Esophagus mucosa (tissue), 1 donor: ENCODE results near the gene HOXC4. TPM values are rescaled to one million over a fixed set of nuclear protein-coding genes. Genes with fewer than 3 reads are reported as not detected.
"Not testable (repeated sequence)": the region's sequence is repeated elsewhere in the genome, so short reads cannot be mapped to it uniquely, and the experiment has no call there.

Experiments
- ATAC-seq: fragments of 200-7000 bp; cut with Tn5 transposase; one replicate; pipeline ENCODE4 v1.9.1; 2020
- total RNA-seq: library from RNA; stranded (reverse); gene quantifications from one replicate; pipeline ENCODE4 v1.2.4, GENCODE V29; 2023
- donor health status: DM: yes; HTN: yes; CAD: no.

HOXC4 gene
- total RNA-seq, 1 donor from 2014 or later: 5.1 TPM

DNA sequence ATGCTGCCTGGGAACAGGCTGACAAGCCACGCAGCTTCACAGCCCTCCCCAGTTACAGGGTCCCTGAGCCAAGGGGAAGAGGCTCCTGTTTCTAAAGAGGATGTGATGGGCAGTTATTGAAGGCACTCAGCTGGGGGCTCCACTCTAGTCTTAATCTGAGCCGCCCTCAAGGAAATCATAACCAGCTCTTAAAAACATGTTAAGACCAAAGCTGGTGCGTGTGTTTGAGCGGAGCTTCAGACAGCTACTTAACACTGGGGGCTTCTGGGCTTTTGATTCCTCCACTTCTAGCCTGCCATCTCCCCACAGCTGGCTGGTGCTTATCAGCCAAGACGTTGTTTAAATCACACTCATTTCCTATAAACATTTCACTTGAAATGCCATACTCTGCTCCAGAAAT is 42.3 kb downstream of the HOXC4 start:
- ATAC-seq: not testable (repeated sequence)

DNA sequence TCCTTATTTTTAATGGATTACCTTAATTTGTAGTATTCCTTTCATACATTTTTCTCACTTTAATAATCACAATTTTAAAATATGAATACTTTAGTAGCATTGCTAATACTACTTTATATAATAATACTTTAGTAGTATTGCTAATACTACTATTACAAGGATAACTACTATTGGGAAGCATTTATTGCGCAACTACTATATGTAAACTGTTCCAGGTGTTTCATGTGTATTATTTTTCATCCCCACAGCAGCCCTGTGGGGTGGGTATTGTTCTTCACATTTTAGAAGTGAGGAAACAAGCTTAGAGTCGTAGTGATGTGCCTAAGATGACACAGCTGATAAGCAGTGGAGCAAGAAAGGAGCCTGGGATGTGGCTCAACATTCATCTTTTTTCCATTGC is 45.0 kb downstream of the HOXC4 start:
- ATAC-seq: not testable (repeated sequence)

DNA sequence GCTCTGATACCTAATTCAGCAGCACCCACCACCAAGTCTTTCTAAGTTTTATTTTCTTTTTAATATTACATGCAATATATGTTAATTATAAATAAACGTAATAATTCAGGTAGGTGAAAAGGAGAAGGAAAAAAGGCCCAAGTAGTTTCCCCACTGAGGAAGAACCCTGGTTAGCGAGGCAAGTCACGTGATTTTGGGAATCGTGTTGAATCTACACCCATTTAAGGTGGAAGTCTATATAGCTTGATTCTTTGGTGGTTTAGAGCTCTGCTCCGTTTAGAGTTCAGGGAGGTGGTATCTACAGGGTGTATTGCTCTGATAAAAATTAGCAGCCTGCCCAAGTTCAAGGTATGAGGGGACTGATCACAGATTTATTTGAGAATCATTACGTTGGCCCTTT is 47.0 kb downstream of the HOXC4 start:
- ATAC-seq: not testable (repeated sequence)

DNA sequence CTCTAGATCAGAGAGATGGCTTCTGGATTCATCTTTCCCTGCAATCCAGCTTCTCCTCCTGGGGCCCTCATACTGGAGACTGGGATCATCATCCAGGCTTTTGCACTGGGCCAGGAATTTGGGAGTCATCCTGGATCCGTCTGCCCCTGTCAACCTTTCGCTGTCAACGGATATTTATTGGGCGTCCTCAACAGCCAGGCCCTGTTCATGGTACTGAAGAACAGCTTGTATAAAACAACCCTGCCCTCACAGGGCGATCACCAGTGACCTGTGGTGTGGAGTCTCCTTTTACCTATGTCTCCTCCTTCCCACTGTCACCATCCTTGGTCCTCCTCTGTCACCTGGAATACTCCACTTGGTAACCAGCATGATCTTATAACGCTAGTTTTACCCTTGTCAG is 48.6 kb downstream of the HOXC4 start:
- not testable (repeated sequence) for ATAC-seq

DNA sequence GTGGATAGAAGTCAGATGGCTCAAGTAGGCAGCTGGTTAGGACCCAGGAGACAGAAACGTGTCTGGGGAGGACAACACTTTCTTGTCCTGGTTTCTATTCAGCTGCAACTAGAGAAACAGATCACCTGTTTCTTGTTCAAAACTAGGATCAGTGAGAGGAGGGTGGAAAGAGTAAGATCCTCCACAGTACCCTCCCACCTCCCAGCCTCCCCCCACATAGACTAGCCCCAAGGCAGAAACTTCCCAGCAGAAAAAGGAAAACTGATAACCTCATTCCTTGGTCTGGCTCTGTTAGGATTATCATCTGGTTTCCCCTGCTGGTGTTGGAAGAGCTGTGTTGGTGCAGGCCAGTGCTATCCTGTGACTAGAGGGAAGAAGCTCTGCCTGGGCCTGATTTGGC is 50.2 kb downstream of the HOXC4 start:
- ATAC-seq: not testable (repeated sequence)

Other genes with a start within 250 kb of the HOXC4 start
- gene HOXC13, start 115.0 kb upstream of the HOXC4 start, total RNA-seq: 0.52 TPM
- not detected for gene HOXC12, start 98.9 kb upstream of the HOXC4 start, total RNA-seq
- gene HOXC11, start 80.7 kb upstream of the HOXC4 start, total RNA-seq: 0.08 TPM
- not detected for gene HOTAIR, start 78.9 kb upstream of the HOXC4 start, total RNA-seq
- gene HOXC10, start 68.7 kb upstream of the HOXC4 start, total RNA-seq: 0.64 TPM
- 1.2 TPM for gene HOXC9, start 53.7 kb upstream of the HOXC4 start, total RNA-seq
- gene HOXC8, start 44.9 kb upstream of the HOXC4 start, total RNA-seq: 0.48 TPM
- gene HOXC6, start 25.4 kb upstream of the HOXC4 start, total RNA-seq: 1.6 TPM
- gene HOXC5, start 20.8 kb upstream of the HOXC4 start, total RNA-seq: 0.60 TPM
- 35.2 TPM for gene SMUG1, start 135.2 kb downstream of the HOXC4 start, total RNA-seq
- 44.0 TPM for gene CBX5, start 226.3 kb downstream of the HOXC4 start, total RNA-seq
- gene HNRNPA1, start 226.9 kb downstream of the HOXC4 start, total RNA-seq: 687 TPM
- not detected for gene NFE2, start 247.2 kb downstream of the HOXC4 start, total RNA-seq